Mucosa of stomach (tissue), 1 donor: ENCODE results near the gene PLCB3.

Source experiments
- H3K27me3 ChIP-seq: one replicate; pipeline ENCODE4 v1.7.0; 2013; ENCODE audit warnings: mild to moderate bottlenecking, low read length; ENCODE audit not compliant: control insufficient read depth, insufficient read depth
- H3K36me3 ChIP-seq: one replicate; pipeline ENCODE4 v1.7.0; 2013; ENCODE audit warnings: low read length; ENCODE audit not compliant: control insufficient read depth, insufficient read depth
- H3K4me1 ChIP-seq: one replicate; pipeline ENCODE4 v1.7.0; 2013; ENCODE audit warnings: mild to moderate bottlenecking, low read length; ENCODE audit not compliant: control insufficient read depth, insufficient read depth
- H3K4me3 ChIP-seq: one replicate; pipeline ENCODE4 v1.7.0; 2013; ENCODE audit warnings: low read length
- H3K9ac ChIP-seq: one replicate; pipeline ENCODE4 v1.7.0; 2013; ENCODE audit warnings: mild to moderate bottlenecking, low read length, moderate library complexity
- H3K9me3 ChIP-seq: one replicate; pipeline ENCODE4 v1.7.0; 2013; ENCODE audit warnings: mild to moderate bottlenecking, low read length, moderate library complexity; ENCODE audit not compliant: control insufficient read depth
- donor health status: Pancreatic carcinoma.

The PLCB3 gene

GRCh38 chr11:64249038-64249437 is 2.3 kb upstream of the PLCB3 start:
- no peaks in the 10 kb centered on the region for H3K9me3 ChIP-seq
- H3K9ac ChIP-seq = no peak overlapping the region
- peaks cover 5% of the 10 kb centered on the region for H3K27me3 ChIP-seq
- no peak overlapping the region for H3K4me3 ChIP-seq
- no peaks in the 10 kb centered on the region for H3K36me3 ChIP-seq
- peaks cover 47% of the 10 kb centered on the region for H3K4me1 ChIP-seq

- H3K4me3 ChIP-seq = no peak overlapping the region
- peaks cover 47% of the 10 kb centered on the region for H3K4me1 ChIP-seq
- H3K9me3 ChIP-seq = no peaks in the 10 kb centered on the region
- no peak overlapping the region for H3K9ac ChIP-seq
- peaks cover 2% of the 10 kb centered on the region for H3K36me3 ChIP-seq
- peaks cover 5% of the 10 kb centered on the region for H3K27me3 ChIP-seq
Measured at GRCh38 chr11:64249563-64250414, 1.5 kb upstream of the PLCB3 start.

- Histone ChIP-seq H3K36me3 (peaks cover 8% of the 10 kb centered on the region), H3K9ac (peak overlapping the region; percentile 55), H3K4me3 (peak overlapping the region; percentile 25), H3K27me3 (peaks cover 5% of the 10 kb centered on the region), H3K9me3 (no peaks in the 10 kb centered on the region), H3K4me1 (peaks cover 40% of the 10 kb centered on the region)
Measured at GRCh38 chr11:64250415-64251015, 815 bp upstream of the PLCB3 start.

GRCh38 chr11:64251753-64252002 is 348 bp downstream of the PLCB3 start:
- Histone ChIP-seq H3K9me3 (no peaks in the 10 kb centered on the region), H3K9ac (peak overlapping the region; percentile 72), H3K4me3 (peak overlapping the region; percentile 65), H3K36me3 (peaks cover 16% of the 10 kb centered on the region), H3K27me3 (peaks cover 5% of the 10 kb centered on the region), H3K4me1 (peaks cover 34% of the 10 kb centered on the region)

- H3K36me3 ChIP-seq = peaks cover 16% of the 10 kb centered on the region
- H3K9me3 ChIP-seq = no peaks in the 10 kb centered on the region
- peak overlapping the region; percentile 65 for H3K4me3 ChIP-seq
- H3K9ac ChIP-seq = peak overlapping the region; percentile 72
- peaks cover 5% of the 10 kb centered on the region for H3K27me3 ChIP-seq
- H3K4me1 ChIP-seq = peaks cover 34% of the 10 kb centered on the region
Measured at GRCh38 chr11:64252003-64252872, 908 bp downstream of the PLCB3 start.

GRCh38 chr11:64253043-64253442 is 1.7 kb downstream of the PLCB3 start:
- H3K4me3 ChIP-seq = no peak overlapping the region
- peaks cover 29% of the 10 kb centered on the region for H3K4me1 ChIP-seq
- no peaks in the 10 kb centered on the region for H3K9me3 ChIP-seq
- H3K36me3 ChIP-seq = peaks cover 16% of the 10 kb centered on the region
- peaks cover 5% of the 10 kb centered on the region for H3K27me3 ChIP-seq
- peak overlapping the region; percentile 72 for H3K9ac ChIP-seq

- peaks cover 16% of the 10 kb centered on the region for H3K36me3 ChIP-seq
- H3K4me1 ChIP-seq = peaks cover 29% of the 10 kb centered on the region
- peak overlapping the region; percentile 72 for H3K9ac ChIP-seq
- H3K27me3 ChIP-seq = peaks cover 5% of the 10 kb centered on the region
- no peak overlapping the region for H3K4me3 ChIP-seq
- H3K9me3 ChIP-seq = no peaks in the 10 kb centered on the region
Measured at GRCh38 chr11:64253481-64253880, 2.2 kb downstream of the PLCB3 start.

GRCh38 chr11:64254326-64254725 is 3.0 kb downstream of the PLCB3 start:
- Histone ChIP-seq H3K4me3 (no peak overlapping the region), H3K36me3 (peaks cover 16% of the 10 kb centered on the region), H3K4me1 (peaks cover 29% of the 10 kb centered on the region), H3K9ac (no peak overlapping the region), H3K27me3 (peaks cover 5% of the 10 kb centered on the region), H3K9me3 (no peaks in the 10 kb centered on the region)

GRCh38 chr11:64255135-64256128 is 4.1 kb downstream of the PLCB3 start:
- H3K9ac ChIP-seq = no peak overlapping the region
- no peaks in the 10 kb centered on the region for H3K9me3 ChIP-seq
- H3K4me3 ChIP-seq = no peak overlapping the region
- H3K27me3 ChIP-seq = peaks cover 5% of the 10 kb centered on the region
- peaks cover 28% of the 10 kb centered on the region for H3K4me1 ChIP-seq
- H3K36me3 ChIP-seq = peaks cover 21% of the 10 kb centered on the region

GRCh38 chr11:64256300-64256699 is 5.0 kb downstream of the PLCB3 start:
- H3K4me3 ChIP-seq = no peak overlapping the region
- peaks cover 21% of the 10 kb centered on the region for H3K36me3 ChIP-seq
- no peaks in the 10 kb centered on the region for H3K27me3 ChIP-seq
- H3K4me1 ChIP-seq = peaks cover 21% of the 10 kb centered on the region
- H3K9me3 ChIP-seq = no peaks in the 10 kb centered on the region
- H3K9ac ChIP-seq = no peak overlapping the region

- peaks cover 6% of the 10 kb centered on the region for H3K4me1 ChIP-seq
- H3K27me3 ChIP-seq = no peaks in the 10 kb centered on the region
- peaks cover 28% of the 10 kb centered on the region for H3K36me3 ChIP-seq
- no peak overlapping the region for H3K4me3 ChIP-seq
- H3K9me3 ChIP-seq = no peaks in the 10 kb centered on the region
- H3K9ac ChIP-seq = no peak overlapping the region
Measured at GRCh38 chr11:64258356-64258755, 7.0 kb downstream of the PLCB3 start.
